ENCODE measurements around the gene EPB41L4B. TPM values are rescaled to one million over a fixed set of nuclear protein-coding genes. Genes with fewer than 3 reads are reported as not detected.

EPB41L4B gene
- polyA plus RNA-seq, 1 donor from 2014 or later = 4.1 TPM

DNA sequence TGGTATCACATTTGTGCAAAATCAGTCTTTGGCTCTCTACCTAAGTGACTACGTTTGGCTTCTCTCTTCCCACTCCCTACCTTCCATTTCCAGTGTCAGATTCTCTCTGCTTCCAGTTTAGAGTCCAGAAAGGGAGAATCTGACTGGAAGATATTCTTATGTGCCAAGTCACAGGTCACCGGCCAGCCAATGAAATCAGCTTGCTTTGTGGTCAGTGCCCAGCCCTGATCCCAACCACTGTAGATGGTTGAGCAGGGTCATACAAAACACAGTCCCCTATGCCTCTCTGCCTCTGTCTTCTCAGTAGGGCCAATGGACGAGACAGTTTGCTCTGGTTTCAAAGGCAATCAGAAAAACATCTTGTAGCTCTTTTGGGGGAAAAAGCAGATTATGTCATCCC is 15.6 kb upstream of the EPB41L4B start:
- H3K4me3 ChIP-seq (ENCODE audit: low read length) = no peak overlapping the region
- no peak overlapping the region for H3K27ac ChIP-seq (ENCODE audit: low read length)
- no peaks in the 10 kb centered on the region for H4K20me1 ChIP-seq (ENCODE audit: insufficient read depth)
- H3F3A ChIP-seq (ENCODE audit: insufficient read depth, low read length, poor library complexity, severe bottlenecking) = no peaks in the 10 kb centered on the region
- no peak for TF ChIP-seq EP300 (conservative IDR thresholded peaks at IDR 0.05; ENCODE audit: poor library complexity, severe bottlenecking)
- TF ChIP-seq TAF1 (IDR thresholded peaks at IDR 0.05; ENCODE audit: low read depth) = no peak
- no peak for TF ChIP-seq POLR2AphosphoS5 (IDR thresholded peaks at IDR 0.05)
- TF ChIP-seq RAD21 (conservative IDR thresholded peaks at IDR 0.05) = no peak
- TF ChIP-seq SMC3 (conservative IDR thresholded peaks at IDR 0.05; ENCODE audit: poor library complexity) = no peak
- TF ChIP-seq, protein P1, sequence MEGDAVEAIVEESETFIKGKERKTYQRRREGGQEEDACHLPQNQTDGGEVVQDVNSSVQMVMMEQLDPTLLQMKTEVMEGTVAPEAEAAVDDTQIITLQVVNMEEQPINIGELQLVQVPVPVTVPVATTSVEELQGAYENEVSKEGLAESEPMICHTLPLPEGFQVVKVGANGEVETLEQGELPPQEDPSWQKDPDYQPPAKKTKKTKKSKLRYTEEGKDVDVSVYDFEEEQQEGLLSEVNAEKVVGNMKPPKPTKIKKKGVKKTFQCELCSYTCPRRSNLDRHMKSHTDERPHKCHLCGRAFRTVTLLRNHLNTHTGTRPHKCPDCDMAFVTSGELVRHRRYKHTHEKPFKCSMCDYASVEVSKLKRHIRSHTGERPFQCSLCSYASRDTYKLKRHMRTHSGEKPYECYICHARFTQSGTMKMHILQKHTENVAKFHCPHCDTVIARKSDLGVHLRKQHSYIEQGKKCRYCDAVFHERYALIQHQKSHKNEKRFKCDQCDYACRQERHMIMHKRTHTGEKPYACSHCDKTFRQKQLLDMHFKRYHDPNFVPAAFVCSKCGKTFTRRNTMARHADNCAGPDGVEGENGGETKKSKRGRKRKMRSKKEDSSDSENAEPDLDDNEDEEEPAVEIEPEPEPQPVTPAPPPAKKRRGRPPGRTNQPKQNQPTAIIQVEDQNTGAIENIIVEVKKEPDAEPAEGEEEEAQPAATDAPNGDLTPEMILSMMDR (IDR thresholded peaks at IDR 0.05; ENCODE audit: poor library complexity, severe bottlenecking) = no peak
- no peak overlapping the region for H2AFZ ChIP-seq (ENCODE audit: low read depth, low read length)
- no peaks in the 10 kb centered on the region for H3K27me3 ChIP-seq (ENCODE audit: insufficient read depth, low read depth, low read length)
- no peaks in the 10 kb centered on the region for H3K36me3 ChIP-seq (ENCODE audit: insufficient read depth, low read length)
- no peak overlapping the region for H3K9ac ChIP-seq (ENCODE audit: low read length)
- no peaks in the 10 kb centered on the region for H3K9me2 ChIP-seq (ENCODE audit: insufficient read depth, low read length)
- no peaks in the 10 kb centered on the region for H3K79me2 ChIP-seq (replicated peaks; ENCODE audit: insufficient read depth, low read length)
- no peak overlapping the region for H3K4me2 ChIP-seq (ENCODE audit: low read length)
- no peaks in the 10 kb centered on the region for H3K9me3 ChIP-seq (ENCODE audit: low read length)

- Histone ChIP-seq H3K27me3 (ENCODE audit: insufficient read depth, low read depth, low read length) (no peaks in the 10 kb centered on the region), H3K4me3 (ENCODE audit: low read length) (no peak overlapping the region), H3K27ac (ENCODE audit: low read length) (no peak overlapping the region), H3F3A (ENCODE audit: insufficient read depth, low read length, poor library complexity, severe bottlenecking) (no peaks in the 10 kb centered on the region), H3K79me2 (replicated peaks; ENCODE audit: insufficient read depth, low read length) (no peaks in the 10 kb centered on the region), H3K4me2 (ENCODE audit: low read length) (no peak overlapping the region), H4K20me1 (ENCODE audit: insufficient read depth) (no peaks in the 10 kb centered on the region), H3K9ac (ENCODE audit: low read length) (no peak overlapping the region), H3K9me2 (ENCODE audit: insufficient read depth, low read length) (no peaks in the 10 kb centered on the region), H2AFZ (ENCODE audit: low read depth, low read length) (no peak overlapping the region), H3K36me3 (ENCODE audit: insufficient read depth, low read length) (no peaks in the 10 kb centered on the region), H3K9me3 (ENCODE audit: low read length) (no peaks in the 10 kb centered on the region)
- TF ChIP-seq, protein P1 (IDR thresholded peaks at IDR 0.05; ENCODE audit: poor library complexity, severe bottlenecking) = no peak
- no peak for TF ChIP-seq TAF1 (IDR thresholded peaks at IDR 0.05; ENCODE audit: low read depth)
- no peak for TF ChIP-seq MXI1 (conservative IDR thresholded peaks at IDR 0.05; ENCODE audit: poor library complexity, severe bottlenecking)
- TF ChIP-seq RAD21 (conservative IDR thresholded peaks at IDR 0.05) = no peak
- no peak for TF ChIP-seq EP300 (conservative IDR thresholded peaks at IDR 0.05; ENCODE audit: poor library complexity, severe bottlenecking)
- TF ChIP-seq POLR2AphosphoS5 (IDR thresholded peaks at IDR 0.05) = no peak
- TF ChIP-seq EZH2 (IDR thresholded peaks at IDR 0.05; ENCODE audit: borderline replicate concordance, insufficient read depth, low read length, poor library complexity, severe bottlenecking) = no peak
- TF ChIP-seq SMC3 (conservative IDR thresholded peaks at IDR 0.05; ENCODE audit: poor library complexity) = no peak
- TF ChIP-seq, protein P2, sequence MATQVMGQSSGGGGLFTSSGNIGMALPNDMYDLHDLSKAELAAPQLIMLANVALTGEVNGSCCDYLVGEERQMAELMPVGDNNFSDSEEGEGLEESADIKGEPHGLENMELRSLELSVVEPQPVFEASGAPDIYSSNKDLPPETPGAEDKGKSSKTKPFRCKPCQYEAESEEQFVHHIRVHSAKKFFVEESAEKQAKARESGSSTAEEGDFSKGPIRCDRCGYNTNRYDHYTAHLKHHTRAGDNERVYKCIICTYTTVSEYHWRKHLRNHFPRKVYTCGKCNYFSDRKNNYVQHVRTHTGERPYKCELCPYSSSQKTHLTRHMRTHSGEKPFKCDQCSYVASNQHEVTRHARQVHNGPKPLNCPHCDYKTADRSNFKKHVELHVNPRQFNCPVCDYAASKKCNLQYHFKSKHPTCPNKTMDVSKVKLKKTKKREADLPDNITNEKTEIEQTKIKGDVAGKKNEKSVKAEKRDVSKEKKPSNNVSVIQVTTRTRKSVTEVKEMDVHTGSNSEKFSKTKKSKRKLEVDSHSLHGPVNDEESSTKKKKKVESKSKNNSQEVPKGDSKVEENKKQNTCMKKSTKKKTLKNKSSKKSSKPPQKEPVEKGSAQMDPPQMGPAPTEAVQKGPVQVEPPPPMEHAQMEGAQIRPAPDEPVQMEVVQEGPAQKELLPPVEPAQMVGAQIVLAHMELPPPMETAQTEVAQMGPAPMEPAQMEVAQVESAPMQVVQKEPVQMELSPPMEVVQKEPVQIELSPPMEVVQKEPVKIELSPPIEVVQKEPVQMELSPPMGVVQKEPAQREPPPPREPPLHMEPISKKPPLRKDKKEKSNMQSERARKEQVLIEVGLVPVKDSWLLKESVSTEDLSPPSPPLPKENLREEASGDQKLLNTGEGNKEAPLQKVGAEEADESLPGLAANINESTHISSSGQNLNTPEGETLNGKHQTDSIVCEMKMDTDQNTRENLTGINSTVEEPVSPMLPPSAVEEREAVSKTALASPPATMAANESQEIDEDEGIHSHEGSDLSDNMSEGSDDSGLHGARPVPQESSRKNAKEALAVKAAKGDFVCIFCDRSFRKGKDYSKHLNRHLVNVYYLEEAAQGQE (IDR thresholded peaks at IDR 0.05; ENCODE audit: borderline replicate concordance) = no peak
Measured at GRCh38 chr9:109335929-109336328, 15.1 kb upstream of the EPB41L4B start.

All from neural cell (in vitro differentiated cells).